HG02623 (cell line): Measurements from ENCODE around the gene FOXJ3.
"Not testable (repeated sequence)": the region's sequence is repeated elsewhere in the genome, so short reads cannot be mapped to it uniquely, and the experiment has no call there.

Experiments used
- ATAC-seq: cut with Tn5 transposase; IDR thresholded peaks from one replicate; pipeline ENCODE4 v1.9.1; 2021; ENCODE audit warnings: moderate library complexity; ENCODE audit not compliant: unreplicated experiment

The FOXJ3 gene

DNA sequence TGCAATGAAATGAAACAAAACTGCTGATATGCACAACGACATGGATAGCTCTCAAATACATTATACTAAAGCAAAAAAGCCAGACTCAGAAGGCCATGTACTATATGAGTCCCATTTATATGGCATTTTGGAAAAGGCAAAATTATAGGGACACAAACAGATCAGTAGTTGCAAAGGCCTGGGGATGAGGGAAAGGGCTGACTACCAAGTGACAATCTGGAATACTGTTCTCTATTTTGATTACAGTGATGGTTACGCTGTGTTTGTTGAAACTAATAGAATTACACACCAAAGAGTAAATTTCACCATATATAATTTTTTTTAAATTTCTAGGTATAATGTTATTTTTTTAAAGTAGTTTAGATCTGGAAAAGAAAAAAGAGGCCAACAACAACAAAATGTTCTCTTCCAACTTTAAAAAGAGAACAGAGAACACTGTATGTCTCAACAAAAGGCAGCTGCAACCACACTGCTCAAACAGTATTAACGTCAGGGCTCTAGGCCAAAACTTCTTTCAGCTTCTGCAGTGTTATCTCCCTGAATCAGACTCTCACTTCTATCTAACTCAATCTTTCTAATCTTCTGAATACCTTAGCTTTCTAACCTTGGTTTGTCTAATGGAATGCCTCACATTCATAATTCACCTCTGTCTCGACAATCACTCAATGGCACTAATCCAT, 75.8 kb downstream of the FOXJ3 start:
- no peak for ATAC-seq

DNA sequence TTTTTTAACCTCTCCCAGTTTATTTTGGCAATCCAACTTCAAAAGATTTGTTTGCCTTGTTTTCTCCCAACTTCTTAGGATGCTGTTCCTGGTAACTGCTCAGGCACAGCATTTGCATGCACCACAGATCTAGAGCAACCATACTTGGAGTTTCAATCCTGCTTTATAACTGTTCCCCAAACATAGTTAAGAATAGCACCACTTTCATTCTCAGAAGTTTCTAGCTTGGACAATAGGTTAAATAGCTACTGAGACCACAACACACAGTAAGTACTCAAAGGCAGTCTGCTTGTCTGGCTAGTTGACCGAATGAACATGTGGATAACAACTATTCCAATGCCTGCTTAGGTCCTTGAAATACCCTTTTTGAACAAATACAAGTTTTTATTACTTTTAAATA, 76.8 kb downstream of the FOXJ3 start:
- no peak for ATAC-seq

DNA sequence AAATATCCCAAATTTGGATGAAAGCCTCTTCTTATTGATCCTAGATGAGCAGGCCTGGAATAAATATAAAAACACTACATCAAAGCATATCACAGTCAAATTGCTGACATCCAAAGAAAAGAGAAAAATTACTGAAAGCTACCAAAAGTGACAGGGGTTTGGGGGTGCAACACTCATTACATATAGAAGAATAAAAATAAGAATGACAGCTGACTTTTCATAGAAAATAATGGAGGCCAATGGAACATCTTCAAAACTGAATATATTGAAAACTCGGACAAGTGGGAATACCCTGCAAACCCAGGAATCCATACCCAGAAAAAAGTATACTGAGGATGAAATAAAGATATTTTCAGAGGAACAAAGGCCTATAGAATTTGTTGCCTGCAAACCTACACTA, 84.0 kb downstream of the FOXJ3 start:
- ATAC-seq, result no peak

DNA sequence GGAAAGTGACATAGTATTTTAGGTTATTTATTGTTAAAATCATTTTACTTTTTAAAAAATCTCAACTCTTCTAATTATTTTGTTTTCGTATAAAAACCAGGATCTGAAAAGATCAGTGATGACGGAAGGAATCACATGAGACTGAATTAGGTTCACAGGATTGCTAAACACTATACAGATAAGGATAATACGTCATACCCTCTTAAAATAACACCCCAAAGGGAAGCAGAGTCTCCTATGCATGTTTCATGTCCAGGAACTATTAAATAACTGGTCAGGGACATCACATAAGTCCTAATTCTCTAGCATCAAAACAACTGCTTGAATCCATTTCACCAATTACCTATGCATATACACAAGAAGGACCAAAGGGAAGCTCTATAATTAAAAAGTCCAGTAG, 84.9 kb downstream of the FOXJ3 start:
- no peak for ATAC-seq

DNA sequence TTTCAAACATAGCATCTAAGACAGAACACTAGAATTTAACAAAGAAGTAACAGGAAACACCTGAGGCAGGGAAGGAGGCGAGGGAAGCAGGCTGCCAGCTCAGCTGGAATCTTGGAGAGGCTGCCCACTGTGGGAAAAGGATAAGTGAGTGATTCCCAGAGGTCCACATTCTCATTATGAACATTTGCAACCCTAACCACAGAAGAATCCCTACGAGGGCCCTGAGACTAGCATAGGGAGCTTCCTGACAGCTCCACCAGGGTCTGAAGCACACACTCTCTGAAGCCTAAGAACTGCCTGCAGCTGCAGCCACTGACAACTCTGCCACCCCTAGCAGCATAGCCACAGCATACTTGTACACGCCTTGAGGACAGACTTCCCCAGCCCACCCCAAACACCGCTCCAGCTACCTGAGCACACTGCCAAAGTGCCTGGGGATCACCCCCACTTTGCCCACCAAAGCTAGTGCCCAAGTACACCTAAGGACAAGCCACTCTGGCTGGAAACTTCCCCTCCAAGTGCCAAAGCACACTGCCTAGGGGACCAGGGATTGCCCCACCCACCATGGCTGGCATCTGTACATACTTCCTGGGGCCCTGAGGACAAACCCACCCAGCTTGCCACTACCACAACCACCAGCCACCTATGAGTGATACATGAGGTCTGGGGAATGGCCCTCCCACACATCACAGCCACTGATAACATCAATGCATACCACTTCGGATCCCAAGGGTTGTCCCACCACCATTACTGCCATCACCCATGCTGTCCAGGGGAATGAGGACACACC, 93.9 kb downstream of the FOXJ3 start:
- ATAC-seq, result no peak

DNA sequence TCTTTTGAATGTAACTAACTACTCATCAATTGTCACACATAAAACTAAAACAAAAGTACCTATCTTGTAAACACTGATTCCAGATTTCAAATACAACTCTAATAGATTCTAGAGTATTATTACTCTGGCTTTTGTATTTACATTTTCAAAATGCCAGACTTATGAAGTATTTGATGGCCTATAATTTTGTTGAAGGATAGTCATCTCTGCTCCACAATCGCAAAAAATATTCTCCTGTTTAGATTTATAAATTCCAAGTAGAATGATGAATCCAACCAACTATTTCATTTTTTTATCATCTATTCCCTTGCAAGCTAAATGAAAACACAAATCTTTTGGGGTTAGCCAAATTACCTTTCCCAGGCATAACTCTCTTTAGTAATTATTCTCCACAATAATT, 95.5 kb downstream of the FOXJ3 start:
- ATAC-seq, result no peak

DNA sequence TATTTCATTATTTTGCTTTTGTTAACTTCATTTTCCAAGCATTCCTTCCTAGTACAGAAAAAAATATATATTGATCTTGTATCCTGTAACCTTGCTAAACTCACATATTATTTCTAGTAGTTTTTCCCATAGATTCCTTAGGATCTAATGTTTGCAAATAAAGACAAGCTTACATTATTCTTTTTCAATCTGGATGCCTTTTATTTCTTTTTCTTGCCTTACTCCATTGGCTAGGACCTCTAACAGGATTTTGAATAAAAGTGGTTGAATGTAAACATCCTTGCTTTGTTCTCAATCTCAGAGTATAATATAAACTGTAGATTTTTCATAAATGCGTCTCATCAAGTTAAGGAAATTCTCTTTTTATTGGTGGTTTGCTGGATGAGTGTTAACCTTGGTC, 96.0 kb downstream of the FOXJ3 start:
- ATAC-seq, result no peak

DNA sequence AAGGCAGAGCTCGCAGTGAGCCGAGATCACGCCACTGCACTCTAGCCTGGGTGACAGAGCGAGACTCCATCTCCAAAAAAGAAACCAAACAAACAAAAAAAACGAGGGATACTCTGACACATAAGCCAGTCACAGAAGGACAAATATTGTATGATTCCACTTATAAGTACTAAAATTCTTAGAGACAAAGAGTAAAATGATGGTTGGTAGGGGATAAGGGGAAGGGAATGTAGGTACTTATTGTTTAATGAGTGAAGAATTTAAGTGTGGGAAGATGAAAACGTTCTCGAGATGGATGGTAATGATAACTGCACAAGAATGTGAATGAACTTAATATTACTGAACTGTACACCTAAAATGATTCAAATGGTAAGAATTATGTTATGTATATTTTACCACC, 103.8 kb downstream of the FOXJ3 start:
- no peak for ATAC-seq

DNA sequence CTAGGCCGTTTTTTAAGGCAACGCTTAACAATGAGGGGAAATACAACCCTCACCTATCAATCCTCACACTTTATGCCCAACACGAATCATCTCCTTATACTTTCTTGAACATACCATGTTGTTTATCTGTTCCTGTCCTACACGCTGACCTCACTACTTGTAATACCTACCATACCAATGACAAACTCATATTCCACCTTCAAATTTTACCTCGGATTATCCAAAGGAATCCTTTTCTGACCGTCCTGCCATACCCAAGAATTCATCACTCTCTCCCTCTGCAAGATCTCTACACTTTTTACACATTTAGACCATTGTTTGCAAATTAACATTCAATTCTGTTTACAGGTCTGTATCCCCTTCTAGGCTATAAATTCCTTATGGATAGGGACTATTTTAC, 106.1 kb downstream of the FOXJ3 start:
- ATAC-seq, result no peak

DNA sequence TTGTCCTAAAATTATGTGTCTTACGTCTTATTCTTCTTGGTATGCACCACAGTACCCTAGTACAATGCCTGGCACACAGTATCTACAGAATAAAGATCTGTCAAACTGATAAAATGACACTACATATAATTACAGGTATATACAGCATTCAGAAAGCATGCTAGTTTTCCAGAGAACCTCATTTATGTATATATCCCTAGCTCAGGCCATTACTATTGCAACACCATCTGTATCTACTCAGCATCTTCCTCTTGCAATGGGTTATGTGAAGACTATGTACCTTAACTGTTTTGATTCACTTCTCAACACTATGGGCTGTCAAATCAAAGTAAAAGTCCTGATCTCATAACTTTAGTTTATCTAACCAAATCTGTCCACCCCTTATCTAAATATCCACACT, 112.0 kb downstream of the FOXJ3 start:
- ATAC-seq, result no peak

DNA sequence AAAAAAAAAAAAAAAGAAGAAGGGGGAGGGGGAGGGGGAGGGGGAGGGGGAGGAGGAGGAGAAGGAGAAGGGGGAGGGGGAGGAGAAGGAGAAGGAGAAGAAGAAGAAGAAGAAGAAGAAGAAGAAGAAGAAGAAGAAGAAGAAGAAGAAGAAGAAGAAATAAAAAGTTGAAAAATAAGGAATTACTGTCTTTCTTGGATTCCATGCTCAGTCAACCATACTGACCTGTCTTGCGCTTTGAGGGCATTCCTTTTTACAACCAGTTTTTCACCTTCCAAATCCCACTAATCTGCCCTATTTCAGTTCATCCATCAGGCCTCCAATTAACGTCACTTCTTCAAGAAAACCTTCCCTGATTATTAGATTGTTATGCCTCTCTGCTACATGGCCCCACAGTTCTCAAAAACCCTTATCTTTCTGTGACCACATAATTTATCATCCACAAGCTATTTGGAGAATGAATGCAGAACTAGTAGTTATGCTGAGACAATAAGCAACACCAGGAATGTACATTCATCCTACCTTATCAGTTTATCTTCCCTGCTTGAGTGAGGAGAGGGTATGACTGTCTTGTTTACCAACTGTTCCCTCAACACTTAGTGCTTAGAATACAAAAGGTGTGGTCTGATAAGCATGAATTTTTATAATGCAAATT, 113.0 kb downstream of the FOXJ3 start:
- ATAC-seq, result no peak

DNA sequence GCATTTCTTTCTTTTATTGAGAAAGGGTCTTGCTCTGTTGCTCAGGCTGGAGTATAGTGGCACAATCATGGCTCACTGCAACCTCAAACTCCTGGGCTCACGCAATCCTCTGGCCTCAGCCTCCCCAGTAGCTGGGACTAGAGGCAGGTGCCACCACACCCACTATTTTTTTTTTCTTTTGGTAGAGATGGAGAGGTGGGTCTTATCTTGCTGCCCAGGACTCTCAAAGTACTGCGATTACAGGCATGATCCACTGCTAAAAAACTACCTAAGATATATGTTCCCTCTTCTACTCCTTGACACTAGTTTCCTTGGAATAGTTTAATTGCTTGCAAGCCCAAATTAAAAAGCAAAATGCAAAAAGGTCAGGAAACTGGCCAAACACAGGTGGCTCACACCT, 113.6 kb downstream of the FOXJ3 start:
- no peak for ATAC-seq

DNA sequence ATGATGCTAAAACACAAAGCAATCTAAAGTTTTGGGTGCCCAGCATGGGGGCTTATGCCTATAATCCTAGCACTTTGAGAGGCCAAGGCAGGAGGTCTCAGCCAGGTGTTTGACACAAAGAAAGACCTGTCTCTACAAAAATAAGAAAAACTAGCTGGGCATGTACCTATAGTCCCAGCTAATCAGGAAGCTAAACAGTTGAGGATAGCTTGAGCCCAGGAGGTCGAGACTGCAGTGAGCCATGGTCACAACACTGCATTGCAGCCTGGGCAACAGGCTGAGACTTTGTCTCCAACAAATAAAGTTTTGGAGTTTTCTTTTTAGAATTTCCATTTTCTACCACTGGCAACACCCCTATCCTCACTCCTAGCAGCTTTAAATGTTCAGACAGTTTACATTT, 115.4 kb downstream of the FOXJ3 start:
- no peak for ATAC-seq

DNA sequence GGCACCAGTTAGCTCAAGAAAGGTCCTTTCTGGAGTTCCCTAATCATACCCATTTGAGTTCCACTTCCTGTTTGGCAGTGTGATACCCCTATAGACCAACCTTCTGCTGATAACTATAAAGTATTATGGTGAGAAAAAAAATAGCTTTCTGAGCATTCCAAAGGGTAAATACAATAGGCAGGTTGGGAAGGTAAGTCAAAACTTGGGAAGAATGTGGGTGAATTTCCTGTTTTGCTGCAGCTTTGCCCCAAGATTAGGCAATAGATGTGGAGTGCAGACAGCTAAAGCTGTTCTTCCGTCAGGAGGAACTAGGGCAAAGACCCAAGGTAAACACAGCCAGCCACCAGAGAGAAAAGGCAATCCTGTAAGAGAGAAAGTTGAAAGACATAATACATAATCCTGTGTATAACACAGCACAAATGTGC, 120.6 kb downstream of the FOXJ3 start:
- no peak for ATAC-seq

DNA sequence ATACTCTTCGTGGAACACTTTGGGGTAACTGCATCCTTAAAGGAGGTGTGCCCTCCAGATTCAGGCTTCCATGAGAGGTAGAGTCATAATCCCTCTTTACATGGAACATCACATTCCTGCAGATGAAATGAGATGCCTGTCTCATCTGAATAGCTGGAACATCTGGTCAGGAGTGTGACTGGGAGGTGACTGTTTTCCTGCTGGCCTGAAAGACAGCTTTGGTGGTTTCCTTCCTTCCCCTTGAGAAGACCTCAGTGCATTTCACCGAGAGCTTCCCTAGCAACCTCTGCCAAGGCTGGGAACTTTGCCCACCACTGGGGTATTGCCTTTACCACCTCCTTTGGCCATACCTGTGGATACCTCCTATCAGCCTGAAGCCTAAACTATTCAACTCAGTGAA, 123.8 kb downstream of the FOXJ3 start:
- no peak for ATAC-seq

DNA sequence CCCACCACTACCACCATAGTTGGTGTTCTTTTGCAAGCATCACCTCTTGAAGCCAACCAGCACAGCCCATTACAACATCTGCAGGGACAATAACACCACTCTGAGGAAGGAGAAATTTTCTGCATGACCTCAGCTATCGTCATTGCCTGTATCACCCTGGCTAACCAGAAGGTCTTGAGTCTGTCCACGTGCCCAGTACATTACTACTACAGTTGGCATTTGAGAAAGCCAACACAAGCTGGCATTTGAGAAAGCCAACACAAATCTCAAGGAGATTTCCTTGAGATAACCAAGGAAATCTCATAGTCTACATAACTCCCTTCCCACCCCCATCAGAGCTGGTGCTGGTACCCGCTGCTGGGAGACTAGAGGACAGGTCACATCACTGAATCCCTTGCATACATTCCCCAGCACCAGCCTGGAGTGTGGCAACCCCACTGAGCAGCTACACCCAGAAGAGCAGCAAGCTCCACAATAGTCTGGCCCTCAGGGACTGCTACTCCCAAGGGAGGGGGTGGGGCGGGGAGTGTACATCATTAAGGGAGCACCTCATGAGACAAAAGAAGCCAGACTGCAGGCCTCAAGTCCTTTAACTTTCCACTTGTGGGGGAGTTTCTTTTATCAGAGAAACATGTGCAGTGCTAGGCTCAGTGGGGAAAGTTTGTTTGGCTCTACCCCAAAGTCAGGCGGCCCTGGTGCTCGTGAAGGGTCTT, 124.5 kb downstream of the FOXJ3 start:
- no peak for ATAC-seq

DNA sequence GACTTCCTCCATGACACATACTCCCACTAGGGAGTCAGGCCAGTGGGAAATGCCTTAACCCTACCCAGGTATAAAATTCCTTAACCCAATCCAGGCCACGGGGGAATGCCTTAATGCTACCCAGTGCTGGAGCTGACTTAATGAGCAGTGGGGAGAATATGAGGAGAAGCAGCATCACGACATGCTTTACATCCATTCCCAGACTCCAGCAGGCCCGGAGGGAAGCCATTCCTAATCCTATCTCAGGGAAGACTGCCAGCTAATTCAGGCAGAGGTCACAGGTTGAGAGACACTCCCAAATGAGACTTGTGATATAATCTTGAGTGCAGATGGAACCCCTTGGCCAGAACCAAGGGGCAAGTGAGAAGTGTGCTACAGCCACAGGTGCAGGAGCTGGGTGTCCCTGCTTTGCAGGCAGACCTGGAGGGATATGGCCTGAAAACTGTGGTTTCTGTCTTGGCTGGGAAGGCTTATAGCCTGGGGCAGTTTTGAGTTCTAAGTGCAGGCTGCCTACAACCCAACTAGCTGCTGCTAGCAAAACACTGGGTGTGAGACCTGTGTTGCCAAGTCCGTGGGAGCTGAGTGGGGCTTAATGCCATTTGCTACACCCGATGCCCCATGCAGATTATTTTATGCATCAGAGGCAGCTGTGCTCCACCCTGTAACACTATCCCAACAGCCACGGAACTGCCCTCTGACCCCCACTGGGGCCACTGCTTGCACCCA, 125.3 kb downstream of the FOXJ3 start:
- no peak for ATAC-seq

DNA sequence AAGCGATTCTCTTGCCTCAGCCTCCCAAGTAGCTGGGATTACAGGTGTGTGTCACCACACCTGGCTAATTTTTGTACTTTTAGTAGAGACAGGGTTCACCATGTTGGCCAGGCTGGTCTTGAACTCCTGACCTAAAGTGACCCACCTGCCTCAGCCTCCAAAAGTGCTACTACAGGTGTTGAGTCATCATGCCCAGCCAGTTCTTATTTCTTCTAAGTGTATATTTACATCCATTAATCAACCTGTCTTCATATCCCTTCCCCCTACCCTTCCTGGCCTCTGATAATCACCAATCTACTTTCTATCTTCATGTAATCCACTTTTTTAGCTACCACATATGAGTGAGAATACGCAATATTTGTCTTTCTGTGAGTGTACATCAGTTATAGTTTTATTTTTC, 128.1 kb downstream of the FOXJ3 start:
- ATAC-seq, result not testable (repeated sequence)

DNA sequence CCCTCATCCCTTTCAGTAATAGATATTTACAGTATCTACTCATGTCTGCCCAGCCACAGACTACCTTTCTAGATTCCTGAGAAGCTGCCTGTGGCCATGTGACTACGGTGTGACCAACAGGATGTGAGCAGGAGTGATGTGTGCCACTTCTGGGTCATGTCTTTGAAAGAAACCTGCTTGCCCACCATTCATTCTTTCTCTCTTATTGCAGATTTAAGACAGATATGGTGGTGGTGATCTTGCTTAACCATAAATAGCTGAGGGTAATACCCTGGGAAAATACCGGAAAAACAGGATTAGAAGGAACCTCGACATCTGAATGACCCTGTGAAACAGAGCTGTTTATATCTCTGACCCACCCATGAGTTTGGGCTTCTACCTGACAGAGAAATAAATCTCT, 128.9 kb downstream of the FOXJ3 start:
- no peak for ATAC-seq

DNA sequence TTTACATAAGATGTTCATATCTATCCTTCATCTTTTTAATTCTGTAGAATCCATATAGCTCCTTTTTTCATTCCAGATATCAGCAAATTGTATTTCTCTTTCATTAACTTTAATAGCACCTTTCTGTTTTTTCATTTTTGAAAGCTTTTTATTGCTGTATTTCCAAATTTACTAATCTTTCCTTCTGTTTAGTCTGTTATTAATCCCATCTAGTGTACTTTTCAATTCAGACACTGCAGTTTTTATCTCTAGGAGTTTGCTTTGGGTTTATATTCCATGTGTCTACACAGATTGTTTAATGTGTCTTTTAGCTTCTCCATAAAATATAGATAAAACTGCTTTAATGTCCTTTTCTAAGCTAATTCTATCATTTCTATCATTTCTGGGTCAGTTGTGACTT, 133.0 kb downstream of the FOXJ3 start:
- no peak for ATAC-seq

DNA sequence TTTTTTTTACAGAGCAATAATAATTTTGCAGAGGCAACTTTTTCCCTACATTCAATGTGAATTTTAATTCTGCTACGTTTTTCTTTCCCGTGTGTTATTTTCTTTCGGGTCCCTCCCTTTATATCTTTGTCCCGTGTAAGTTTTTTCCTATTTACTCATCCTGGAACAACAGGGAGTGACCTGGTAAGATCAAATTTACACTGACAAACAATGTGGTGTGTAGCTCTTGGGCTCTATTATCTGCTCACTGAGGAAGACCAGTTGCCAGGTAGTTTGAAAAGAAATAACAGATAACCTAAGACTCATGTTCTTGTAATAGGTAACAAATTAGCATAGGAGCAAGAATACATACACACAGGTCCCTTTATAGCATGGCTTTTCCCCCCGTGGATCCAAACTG, 136.8 kb downstream of the FOXJ3 start:
- ATAC-seq, result no peak
